Heart left ventricle (tissue), 13 donors: ENCODE data around the gene ADGRB3.

Experiments
- POLR2A ChIP-seq, 2 donors: fragments of 450-650 bp; IDR thresholded peaks; one replicate each; pipeline ENCODE4 v1.6.1; 2017; ENCODE audit warnings: antibody characterized with exemption in 2 of 2, mild to moderate bottlenecking in 2 of 2, moderate library complexity in 2 of 2
- TF ChIP-seq, protein P1 (sequence below), 12 donors: fragments of 200-600 bp; sonication (generic) in 4 of 12; IDR thresholded peaks; one replicate each; pipeline versions ENCODE4 v1.5.0 to v1.8.0; 2018 to 2022; ENCODE audit warnings: antibody characterized with exemption in 12 of 12, mild to moderate bottlenecking in 5 of 12
- donor health status: ischemic (EF 13 %, LVEDD 7.1; RV severe dilation, severe dysfunction).
- donor health status: DM: no; HTN: yes; CAD: no.
- donor health status: DM: no; HTN: no; CAD: no.
- donor health status: ischemic (EF 25% LVEDD 6.9; RV normal size, moderate dysfunction).
- donor health status: ischemic (EF 25% LVEDD 5.7; RV mildly dilated, moderate dysfunction).
- donor health status: ischemic (EF 35%, LVEDD 5.7; RV mildly dilated, moderate dysfunction).
- donor health status: nonischemic (EF 11% LVEDD 7.7; RV severe dilation, severe dysfunction).
- donor health status: DM: yes; HTN: yes; CAD: no.
- donor health status: PGD.
- donor health status: ischemic (EF 29% LVEDD 5.4; RV normal size, mild dysfunction).
- donor health status: nonischemic (EF 23%, LVEDD 6.1; RV moderate dilation, normal function).

DNA sequence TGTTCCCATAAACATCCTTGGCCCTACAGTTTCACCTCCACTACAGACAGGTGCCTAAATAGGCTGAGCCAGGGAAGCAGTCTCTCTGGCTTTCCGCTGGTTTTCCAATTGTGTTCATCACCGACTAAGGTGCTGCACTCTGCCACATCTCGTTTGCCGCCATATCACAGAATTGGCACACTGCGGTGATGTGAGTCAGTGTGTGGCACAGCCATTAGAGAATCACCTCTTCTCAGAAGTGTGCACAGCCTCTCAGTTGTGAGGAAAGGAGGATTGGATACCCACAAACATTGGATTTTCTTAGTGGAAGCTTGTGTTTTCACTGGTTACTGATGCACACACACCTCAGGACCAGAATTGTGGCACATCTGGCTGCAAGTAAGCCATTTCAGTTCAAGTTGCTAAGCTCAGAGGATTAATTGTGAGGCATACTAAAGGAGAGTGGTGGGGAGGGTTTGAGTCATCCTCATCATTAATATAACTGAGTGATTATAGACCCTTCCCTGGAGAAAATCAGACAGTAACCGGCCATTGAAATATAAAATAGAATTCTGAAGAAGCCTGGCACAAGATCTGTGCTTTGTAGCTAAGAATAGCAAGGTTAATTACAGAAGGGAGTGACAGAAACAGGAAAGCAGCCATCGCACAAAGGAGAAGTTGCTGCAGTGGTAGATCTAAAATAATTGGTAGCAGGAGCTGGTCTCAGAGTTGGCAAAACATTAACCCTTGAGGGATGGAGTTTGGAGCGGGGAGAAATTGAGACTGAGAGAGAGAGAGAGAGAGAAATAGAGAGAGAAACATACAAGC is 654.8 kb downstream of the ADGRB3 start:
- TF ChIP-seq, protein P1, sequence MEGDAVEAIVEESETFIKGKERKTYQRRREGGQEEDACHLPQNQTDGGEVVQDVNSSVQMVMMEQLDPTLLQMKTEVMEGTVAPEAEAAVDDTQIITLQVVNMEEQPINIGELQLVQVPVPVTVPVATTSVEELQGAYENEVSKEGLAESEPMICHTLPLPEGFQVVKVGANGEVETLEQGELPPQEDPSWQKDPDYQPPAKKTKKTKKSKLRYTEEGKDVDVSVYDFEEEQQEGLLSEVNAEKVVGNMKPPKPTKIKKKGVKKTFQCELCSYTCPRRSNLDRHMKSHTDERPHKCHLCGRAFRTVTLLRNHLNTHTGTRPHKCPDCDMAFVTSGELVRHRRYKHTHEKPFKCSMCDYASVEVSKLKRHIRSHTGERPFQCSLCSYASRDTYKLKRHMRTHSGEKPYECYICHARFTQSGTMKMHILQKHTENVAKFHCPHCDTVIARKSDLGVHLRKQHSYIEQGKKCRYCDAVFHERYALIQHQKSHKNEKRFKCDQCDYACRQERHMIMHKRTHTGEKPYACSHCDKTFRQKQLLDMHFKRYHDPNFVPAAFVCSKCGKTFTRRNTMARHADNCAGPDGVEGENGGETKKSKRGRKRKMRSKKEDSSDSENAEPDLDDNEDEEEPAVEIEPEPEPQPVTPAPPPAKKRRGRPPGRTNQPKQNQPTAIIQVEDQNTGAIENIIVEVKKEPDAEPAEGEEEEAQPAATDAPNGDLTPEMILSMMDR (IDR thresholded peaks at IDR 0.05) = no peak
- no peak for TF ChIP-seq POLR2A (IDR thresholded peaks at IDR 0.05)
